HepG2 (cell line): ENCODE results near the gene CABLES2. TPM values are rescaled to one million over a fixed set of nuclear protein-coding genes. Genes with fewer than 3 reads are reported as not detected.

ENCODE experiments used
- ATF3 ChIP-seq: sonication (generic); formaldehyde crosslinking; IDR thresholded peaks from 2 replicates; pipeline ENCODE4 v1.4.0; 2020; ENCODE audit warnings: missing genetic modification reagents
- CERS6 ChIP-seq: sonication (generic); formaldehyde crosslinking; IDR thresholded peaks from 2 replicates; pipeline ENCODE4 v1.5.0; 2020; ENCODE audit warnings: missing genetic modification reagents
- HNRNPLL ChIP-seq: fragments of 200-400 bp; formaldehyde crosslinking; IDR thresholded peaks from 2 replicates; pipeline ENCODE4 v1.6.1; 2017; ENCODE audit warnings: mild to moderate bottlenecking, low read depth, low read length; ENCODE audit not compliant: poor library complexity, severe bottlenecking
- MXD3 ChIP-seq: IDR thresholded peaks from 2 replicates; pipeline ENCODE4 v1.6.1; 2016; ENCODE audit warnings: mild to moderate bottlenecking, missing biosample characterization, missing genetic modification reagents
- PAXIP1 ChIP-seq: sonication (generic); formaldehyde crosslinking; conservative IDR thresholded peaks from 2 replicates; pipeline ENCODE4 v1.4.0; 2020; ENCODE audit warnings: mild to moderate bottlenecking, missing genetic modification reagents, moderate library complexity
- POLR2AphosphoS2 ChIP-seq: IDR thresholded peaks from 2 replicates; pipeline ENCODE4 v1.6.1; 2011; ENCODE audit warnings: low read depth, low read length, improper control_type of control experiment
- SP4 ChIP-seq: sonication (generic); formaldehyde crosslinking; IDR thresholded peaks from 2 replicates; pipeline ENCODE4 v1.8.1; 2023; ENCODE audit warnings: mild to moderate bottlenecking, missing genetic modification reagents
- ZFP37 ChIP-seq: sonication (generic); formaldehyde crosslinking; IDR thresholded peaks from 2 replicates; pipeline ENCODE4 v1.4.0; 2020; ENCODE audit warnings: missing genetic modification reagents, borderline replicate concordance
- ZNF230 ChIP-seq: sonication (generic); formaldehyde crosslinking; IDR thresholded peaks from 2 replicates; pipeline ENCODE4 v1.4.0; 2020; ENCODE audit warnings: mild to moderate bottlenecking, missing genetic modification reagents
- ZNF362 ChIP-seq: sonication (generic); formaldehyde crosslinking; IDR thresholded peaks from 2 replicates; pipeline ENCODE4 v1.4.0; 2020; ENCODE audit warnings: missing genetic modification reagents, mild to moderate bottlenecking, borderline replicate concordance
- ZNF432 ChIP-seq: sonication (generic); formaldehyde crosslinking; IDR thresholded peaks from 2 replicates; pipeline ENCODE4 v1.5.0; 2020; ENCODE audit warnings: missing genetic modification reagents, mild to moderate bottlenecking, borderline replicate concordance
- ZNF468 ChIP-seq: sonication (generic); formaldehyde crosslinking; IDR thresholded peaks from 2 replicates; pipeline ENCODE4 v1.8.0; 2022; ENCODE audit warnings: mild to moderate bottlenecking, moderate library complexity, missing genetic modification reagents
- ZNF501 ChIP-seq: sonication (generic); formaldehyde crosslinking; IDR thresholded peaks from 2 replicates; pipeline ENCODE4 v1.5.1; 2020; ENCODE audit warnings: mild to moderate bottlenecking, moderate library complexity, missing genetic modification reagents
- ZNF609 ChIP-seq: sonication (generic); formaldehyde crosslinking; IDR thresholded peaks from 2 replicates; pipeline ENCODE4 v1.4.0; 2020; ENCODE audit warnings: mild to moderate bottlenecking, missing genetic modification reagents, borderline replicate concordance
- ZNF790 ChIP-seq: sonication (generic); formaldehyde crosslinking; IDR thresholded peaks from 2 replicates; pipeline ENCODE4 v1.8.0; 2022; ENCODE audit warnings: missing genetic modification reagents, mild to moderate bottlenecking, borderline replicate concordance
- polyA plus RNA-seq, 8 experiments: library from polyadenylated mRNA; depleted of rRNA in 3 of 8; stranded (reverse) in 7 of 8; unstranded in 1 of 8; fragments of >200 nt; fragmentation: Illumina TruSeq in 4 of 8; extraction: Trizol in 4 of 8; gene quantifications; 2 replicates each; pipeline versions ENCODE4 v1.2.1 to v1.2.3, GENCODE V29; 2011 to 2016; ENCODE audit warnings: low read depth in 4 of 8, missing spikeins in 1 of 8, mixed read lengths in 1 of 8; ENCODE audit not compliant: insufficient read depth in 1 of 8
- total RNA-seq, 5 experiments: library from RNA; depleted of rRNA; stranded (reverse); fragments of >200 nt; fragmentation: Illumina TruSeq; extraction: Trizol; gene quantifications; 2 replicates each; pipeline ENCODE4 v1.2.3, GENCODE V29; 2016; ENCODE audit warnings: low read depth in 1 of 5

Gene CABLES2
- total and polyA plus RNA-seq, 2 of the 13 experiments (the other 11 are each of a cell fraction or from before 2014, with no cell fraction given), result 5.2 to 9.7 TPM

- TF ChIP-seq ZNF609 (CRISPR knock-in tag), result peak; percentile 70; the same call in 1 of the 2 replicates
- no peak for TF ChIP-seq ZNF468 (CRISPR knock-in tag)
- peak; percentile 46; the same call in 1 of the 2 replicates for TF ChIP-seq ZNF362
- no peak for TF ChIP-seq ZNF432
- no peak for TF ChIP-seq POLR2AphosphoS2
- 0 out of 2 replicates have a peak, but pooled peaks have one; percentile 20 for TF ChIP-seq CERS6
- no peak for TF ChIP-seq HNRNPLL
- TF ChIP-seq ZNF230 (CRISPR knock-in tag), result no peak
- no peak for TF ChIP-seq ATF3 (CRISPR knock-in tag)
- no peak for TF ChIP-seq ZNF790 (CRISPR knock-in tag)
- TF ChIP-seq ZNF501 (CRISPR knock-in tag), result peak; percentile 77; the same call in 1 of the 2 replicates
- peak; percentile 88; the same call in 1 of the 2 replicates for TF ChIP-seq ZFP37 (CRISPR knock-in tag)
- TF ChIP-seq MXD3 (CRISPR knock-in tag), result peak; percentile 76
- peak; percentile 42 for TF ChIP-seq PAXIP1
- no peak for TF ChIP-seq SP4 (CRISPR knock-in tag)
Measured at GRCh38 chr20:62382306-62383198, 24.5 kb downstream of the CABLES2 start (continued).
